GM21737 (cell line): Measurements from ENCODE around the gene HECW1.

Experiments used
- ATAC-seq: cut with Tn5 transposase; IDR thresholded peaks from one replicate; pipeline ENCODE4 v1.9.1; 2021; ENCODE audit warnings: mild to moderate bottlenecking, moderate library complexity; ENCODE audit not compliant: unreplicated experiment

Gene HECW1

GRCh38 chr7:43405948-43406347, 293.5 kb downstream of the HECW1 start:
- no peak for ATAC-seq

- ATAC-seq = no peak
These were observed 294.5 kb downstream of the HECW1 start for GRCh38 chr7:43406961-43407360.

GRCh38 chr7:43408981-43409380, 296.5 kb downstream of the HECW1 start:
- ATAC-seq = no peak

- ATAC-seq = no peak
These were observed 305.0 kb downstream of the HECW1 start for GRCh38 chr7:43417455-43417854.

- no peak for ATAC-seq
These were observed 318.0 kb downstream of the HECW1 start for GRCh38 chr7:43430411-43430810.

- ATAC-seq = no peak
These were observed 318.7 kb downstream of the HECW1 start for GRCh38 chr7:43431020-43431595.

- ATAC-seq = no peak
These were observed 321.2 kb downstream of the HECW1 start for GRCh38 chr7:43433639-43434038.

- no peak for ATAC-seq
These were observed 324.6 kb downstream of the HECW1 start for GRCh38 chr7:43437001-43437400.

- no peak for ATAC-seq
These were observed 326.5 kb downstream of the HECW1 start for GRCh38 chr7:43438897-43439479.

GRCh38 chr7:43439631-43440401, 327.4 kb downstream of the HECW1 start:
- ATAC-seq = peak; percentile 57

- ATAC-seq = no peak
These were observed 329.0 kb downstream of the HECW1 start for GRCh38 chr7:43441231-43442130.

- no peak for ATAC-seq
These were observed 330.9 kb downstream of the HECW1 start for GRCh38 chr7:43443381-43443780.

GRCh38 chr7:43444711-43445578, 332.5 kb downstream of the HECW1 start:
- ATAC-seq = no peak

- no peak for ATAC-seq
These were observed 337.1 kb downstream of the HECW1 start for GRCh38 chr7:43449577-43449976.

GRCh38 chr7:43450894-43451293, 338.4 kb downstream of the HECW1 start:
- ATAC-seq = no peak

- ATAC-seq = no peak
These were observed 342.6 kb downstream of the HECW1 start for GRCh38 chr7:43454936-43455518.

GRCh38 chr7:43456200-43456599, 343.8 kb downstream of the HECW1 start:
- ATAC-seq = no peak

GRCh38 chr7:43458330-43459018, 346.0 kb downstream of the HECW1 start:
- ATAC-seq = no peak

- ATAC-seq = no peak
These were observed 346.5 kb downstream of the HECW1 start for GRCh38 chr7:43459019-43459337.
